ENCODE data around the gene WDFY4. TPM values are rescaled to one million over a fixed set of nuclear protein-coding genes. Genes with fewer than 3 reads are reported as not detected.

The WDFY4 gene
- total RNA-seq, 2 donors from 2014 or later, result 0.70 to 2.0 TPM

DNA sequence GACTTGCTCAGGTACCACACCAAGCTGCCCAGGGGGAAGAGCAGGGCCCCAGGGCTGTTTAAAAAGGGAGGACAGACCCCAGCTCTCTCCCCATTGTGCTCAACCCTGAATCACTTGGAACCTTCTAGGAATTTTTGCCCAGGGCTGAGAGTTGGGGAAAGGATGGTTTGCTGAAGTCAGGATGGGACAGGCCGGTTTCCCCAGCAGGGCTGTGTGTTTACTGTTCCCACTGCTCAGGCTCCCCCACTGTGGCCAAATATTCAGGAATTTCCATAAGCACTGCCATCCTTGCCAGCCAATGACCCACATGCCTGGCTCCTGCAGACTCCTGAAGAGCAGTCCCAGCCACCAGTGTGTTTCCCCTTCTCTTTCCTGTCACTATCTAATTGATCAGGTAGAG is 120.7 kb downstream of the WDFY4 start:
- Histone ChIP-seq H3K27ac (peak overlapping the region; percentile 30 to 31), H3K4me3 (no peak overlapping the region), H3K36me3 (no peaks in the 10 kb centered on the region), H3K27me3 (no peaks in the 10 kb centered on the region), H3K9me3 (no peaks in the 10 kb centered on the region), H3K4me1 (peaks cover 0 to 42% of the 10 kb centered on the region in 2 donors)
- TF ChIP-seq, protein P1, sequence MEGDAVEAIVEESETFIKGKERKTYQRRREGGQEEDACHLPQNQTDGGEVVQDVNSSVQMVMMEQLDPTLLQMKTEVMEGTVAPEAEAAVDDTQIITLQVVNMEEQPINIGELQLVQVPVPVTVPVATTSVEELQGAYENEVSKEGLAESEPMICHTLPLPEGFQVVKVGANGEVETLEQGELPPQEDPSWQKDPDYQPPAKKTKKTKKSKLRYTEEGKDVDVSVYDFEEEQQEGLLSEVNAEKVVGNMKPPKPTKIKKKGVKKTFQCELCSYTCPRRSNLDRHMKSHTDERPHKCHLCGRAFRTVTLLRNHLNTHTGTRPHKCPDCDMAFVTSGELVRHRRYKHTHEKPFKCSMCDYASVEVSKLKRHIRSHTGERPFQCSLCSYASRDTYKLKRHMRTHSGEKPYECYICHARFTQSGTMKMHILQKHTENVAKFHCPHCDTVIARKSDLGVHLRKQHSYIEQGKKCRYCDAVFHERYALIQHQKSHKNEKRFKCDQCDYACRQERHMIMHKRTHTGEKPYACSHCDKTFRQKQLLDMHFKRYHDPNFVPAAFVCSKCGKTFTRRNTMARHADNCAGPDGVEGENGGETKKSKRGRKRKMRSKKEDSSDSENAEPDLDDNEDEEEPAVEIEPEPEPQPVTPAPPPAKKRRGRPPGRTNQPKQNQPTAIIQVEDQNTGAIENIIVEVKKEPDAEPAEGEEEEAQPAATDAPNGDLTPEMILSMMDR (IDR thresholded peaks at IDR 0.05), result no peak
- no peak for DNase-seq (ENCODE audit: low spot score)

DNA sequence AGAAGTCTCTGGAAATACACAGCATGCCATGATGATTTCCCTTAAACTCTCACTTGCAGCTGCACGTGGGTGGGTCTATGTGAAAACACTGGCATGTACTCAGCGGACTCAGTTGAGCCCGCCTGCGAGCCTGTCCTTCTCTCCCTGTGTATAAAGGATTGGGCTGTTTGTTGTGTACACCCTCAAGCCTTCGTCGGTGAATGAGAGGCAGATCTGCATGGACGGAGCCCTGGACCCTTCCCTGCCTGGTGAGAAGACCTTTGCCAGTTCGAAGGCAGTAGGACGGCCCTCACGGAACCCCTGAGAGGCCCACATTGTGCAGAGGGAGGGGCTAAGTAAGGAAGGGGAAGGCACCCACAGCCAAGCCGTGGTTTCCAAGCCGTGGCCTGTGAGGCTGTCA is 121.2 kb downstream of the WDFY4 start:
- peak overlapping the region; percentile 19 to 30 for H3K27ac ChIP-seq
- H3K4me3 ChIP-seq, result no peak overlapping the region
- no peaks in the 10 kb centered on the region for H3K9me3 ChIP-seq
- no peak for DNase-seq (ENCODE audit: low spot score)
- H3K27me3 ChIP-seq, result no peaks in the 10 kb centered on the region
- H3K36me3 ChIP-seq, result no peaks in the 10 kb centered on the region
- peaks cover 0 to 42% of the 10 kb centered on the region in 2 donors for H3K4me1 ChIP-seq
- TF ChIP-seq, protein P1 (IDR thresholded peaks at IDR 0.05), result no peak

DNA sequence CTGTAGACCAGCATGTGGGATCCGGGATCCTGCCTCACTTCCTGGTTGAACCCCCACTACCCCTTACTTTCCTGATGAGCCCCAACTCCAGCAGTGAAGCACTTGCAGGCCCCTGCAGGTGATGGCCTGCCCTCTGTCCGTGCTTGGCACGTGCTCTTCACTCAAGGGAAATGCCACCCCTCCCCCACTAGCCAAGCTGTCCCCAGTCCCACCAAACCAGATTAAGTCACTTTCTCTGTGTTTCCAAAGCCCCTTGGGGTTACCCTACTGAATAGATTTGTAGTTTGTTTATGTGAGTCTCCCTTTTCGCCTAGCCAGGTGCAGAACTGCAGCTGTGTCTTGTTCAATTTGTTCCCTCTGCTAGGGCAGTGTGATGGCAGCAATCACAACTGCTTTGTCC is 121.7 kb downstream of the WDFY4 start:
- Histone ChIP-seq H3K27ac (peak overlapping the region in 1 of 2 donors; percentile 30), H3K36me3 (no peaks in the 10 kb centered on the region), H3K27me3 (no peaks in the 10 kb centered on the region), H3K4me3 (no peak overlapping the region), H3K9me3 (no peaks in the 10 kb centered on the region), H3K4me1 (peaks cover 0 to 40% of the 10 kb centered on the region in 2 donors)
- no peak for DNase-seq (ENCODE audit: low spot score)
- TF ChIP-seq, protein P1 (IDR thresholded peaks at IDR 0.05), result no peak

DNA sequence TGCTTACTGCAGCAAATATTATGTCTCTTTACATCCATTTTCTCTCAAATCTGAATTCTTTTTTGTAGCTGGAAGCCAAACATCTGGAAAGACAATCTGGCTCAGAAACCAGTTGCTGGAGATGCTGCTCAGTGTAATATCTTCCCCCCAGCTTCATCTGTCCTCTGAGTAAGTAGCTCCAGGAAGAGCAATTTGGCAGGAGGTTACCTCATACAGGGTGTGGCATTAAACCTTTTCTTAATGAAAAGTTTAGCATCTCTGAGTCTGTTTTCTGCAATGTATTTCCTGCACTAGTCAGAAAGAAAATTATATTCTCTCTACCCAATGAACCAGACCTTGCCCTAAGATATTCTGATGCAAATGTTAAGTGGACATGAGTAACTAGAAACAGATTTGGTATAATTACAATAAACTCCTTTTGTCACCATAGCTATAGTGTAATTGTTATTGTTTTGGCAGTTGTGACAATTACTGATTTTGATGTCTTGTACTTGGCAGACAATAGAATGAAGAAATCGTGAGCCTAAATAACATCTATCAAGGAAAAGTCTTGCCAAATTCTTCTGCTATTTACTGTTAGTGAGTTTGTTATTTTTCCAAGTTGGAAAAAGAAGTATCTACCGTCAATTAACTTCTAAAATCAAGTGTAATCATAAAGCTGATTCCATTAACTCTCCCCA is 123.3 kb downstream of the WDFY4 start:
- DNase-seq (ENCODE audit: low spot score), result no peak
- peaks cover 0 to 35% of the 10 kb centered on the region in 2 donors for H3K4me1 ChIP-seq
- no peak overlapping the region for H3K27ac ChIP-seq
- no peak overlapping the region for H3K4me3 ChIP-seq
- TF ChIP-seq, protein P1 (IDR thresholded peaks at IDR 0.05), result no peak
- H3K9me3 ChIP-seq, result no peaks in the 10 kb centered on the region
- no peaks in the 10 kb centered on the region for H3K36me3 ChIP-seq
- H3K27me3 ChIP-seq, result no peaks in the 10 kb centered on the region

DNA sequence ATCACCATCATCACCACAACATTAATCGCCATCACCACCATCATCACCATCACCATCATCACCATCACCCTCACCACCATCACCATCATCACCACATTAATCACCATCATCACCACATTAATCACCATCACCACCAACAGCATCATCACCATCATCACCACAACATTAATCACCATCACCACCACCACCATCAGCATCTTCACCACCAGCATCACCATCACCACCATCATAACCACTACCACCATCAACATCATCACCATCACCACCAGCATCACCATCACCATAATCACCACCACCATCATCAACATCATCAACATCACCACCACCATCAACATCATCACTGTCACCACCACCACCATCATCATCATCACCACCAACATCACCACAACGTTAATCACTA is 124.6 kb downstream of the WDFY4 start:
- H3K4me3 ChIP-seq, result no peak overlapping the region
- peaks cover 0 to 31% of the 10 kb centered on the region in 2 donors for H3K4me1 ChIP-seq
- no peaks in the 10 kb centered on the region for H3K9me3 ChIP-seq
- TF ChIP-seq, protein P1 (IDR thresholded peaks at IDR 0.05), result no peak
- H3K27me3 ChIP-seq, result no peaks in the 10 kb centered on the region
- no peak for DNase-seq (ENCODE audit: low spot score)
- H3K36me3 ChIP-seq, result no peaks in the 10 kb centered on the region
- no peak overlapping the region for H3K27ac ChIP-seq

DNA sequence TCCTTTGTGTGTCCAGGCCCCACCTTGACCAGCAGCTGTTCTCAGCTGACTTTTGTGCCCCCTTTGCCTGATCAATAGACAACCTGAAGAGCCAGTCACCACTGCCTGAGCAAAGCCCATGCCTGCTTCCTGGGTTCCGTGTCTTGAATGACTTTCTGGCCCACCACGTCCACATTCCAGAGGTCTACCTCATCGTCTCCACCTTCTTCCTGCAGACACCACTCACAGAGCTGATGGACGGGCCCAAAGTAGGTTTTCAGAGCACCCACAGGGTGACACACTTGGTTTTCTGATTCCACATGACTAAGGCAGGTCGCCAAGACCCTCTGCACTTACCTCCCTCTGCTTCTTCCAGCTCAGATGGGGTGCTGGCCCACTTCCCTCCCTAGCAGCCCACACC is 126.8 kb downstream of the WDFY4 start:
- H3K27me3 ChIP-seq, result no peaks in the 10 kb centered on the region
- no peak for DNase-seq (ENCODE audit: low spot score)
- TF ChIP-seq, protein P1 (IDR thresholded peaks at IDR 0.05), result no peak
- H3K4me3 ChIP-seq, result no peak overlapping the region
- peaks cover 0 to 13% of the 10 kb centered on the region in 2 donors for H3K4me1 ChIP-seq
- no peaks in the 10 kb centered on the region for H3K9me3 ChIP-seq
- H3K27ac ChIP-seq, result no peak overlapping the region
- no peaks in the 10 kb centered on the region for H3K36me3 ChIP-seq
